ENCODE measurements around the gene SPOCK1.
"Not testable (repeated sequence)": the region's sequence is repeated elsewhere in the genome, so short reads cannot be mapped to it uniquely, and the experiment has no call there.

Gene SPOCK1

DNA sequence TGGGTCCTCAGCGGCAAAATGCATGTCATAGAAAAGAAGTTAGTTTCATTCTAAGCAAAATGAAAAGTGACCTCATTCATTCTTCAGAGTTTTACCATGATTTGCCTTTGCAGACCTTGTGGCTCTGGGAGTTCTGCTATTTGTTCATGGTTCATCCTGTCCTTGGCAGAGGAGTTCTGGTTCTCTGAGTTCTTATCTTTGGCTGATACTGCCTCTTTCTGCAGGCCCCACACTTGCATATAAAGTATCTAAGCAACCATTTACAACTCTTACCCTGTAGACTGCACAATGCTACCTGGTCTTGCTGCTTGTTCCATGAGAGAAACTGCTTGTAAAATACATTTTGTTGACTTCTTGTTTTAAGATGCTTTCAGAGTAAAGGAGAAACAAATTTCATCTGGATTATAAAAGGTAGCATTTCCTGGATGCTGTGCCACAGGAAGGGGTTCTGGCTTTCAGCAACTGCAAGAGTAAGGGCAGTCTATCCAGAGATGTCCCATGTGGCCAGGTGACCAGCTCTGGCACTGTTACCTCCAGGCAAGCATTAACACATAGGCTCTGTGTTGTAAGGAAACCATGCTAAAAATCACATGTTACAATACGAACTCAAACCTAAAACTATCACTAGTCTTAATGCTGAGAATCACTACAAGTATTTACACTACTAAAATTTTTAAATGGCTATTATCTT, 513.2 kb downstream of the SPOCK1 start:
- DNase-seq: no peak

DNA sequence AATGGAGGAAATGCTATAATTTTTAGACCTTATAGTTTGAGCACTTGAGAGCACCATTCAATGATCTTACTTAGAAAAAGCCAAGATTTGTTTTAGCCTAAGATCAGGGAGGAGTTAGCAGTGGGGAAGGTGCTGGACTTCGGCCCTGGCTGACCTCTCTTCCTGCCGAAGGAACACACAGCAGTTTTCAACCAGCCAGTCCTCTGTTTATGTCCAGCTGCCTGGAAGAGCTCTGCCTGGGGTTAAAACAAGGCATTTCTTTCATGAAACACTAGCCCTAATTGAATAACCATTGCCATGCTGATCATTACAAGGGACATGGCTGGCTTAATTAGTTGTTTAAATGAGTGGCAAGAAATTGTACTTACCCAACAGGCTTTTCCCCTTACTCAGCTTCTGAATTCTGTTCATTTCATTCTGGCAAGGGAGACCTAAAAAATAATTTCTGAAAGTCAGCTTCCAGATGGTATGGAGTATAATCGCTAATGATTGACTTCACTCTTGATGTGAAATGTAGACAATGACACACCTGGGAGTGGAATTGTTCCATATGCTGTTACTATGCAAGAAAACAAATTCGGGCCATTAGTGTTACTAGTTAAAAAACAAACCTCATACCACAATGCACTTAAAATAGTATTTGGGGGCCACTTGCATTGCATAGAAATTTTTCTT, 514.2 kb downstream of the SPOCK1 start:
- no peak for DNase-seq

DNA sequence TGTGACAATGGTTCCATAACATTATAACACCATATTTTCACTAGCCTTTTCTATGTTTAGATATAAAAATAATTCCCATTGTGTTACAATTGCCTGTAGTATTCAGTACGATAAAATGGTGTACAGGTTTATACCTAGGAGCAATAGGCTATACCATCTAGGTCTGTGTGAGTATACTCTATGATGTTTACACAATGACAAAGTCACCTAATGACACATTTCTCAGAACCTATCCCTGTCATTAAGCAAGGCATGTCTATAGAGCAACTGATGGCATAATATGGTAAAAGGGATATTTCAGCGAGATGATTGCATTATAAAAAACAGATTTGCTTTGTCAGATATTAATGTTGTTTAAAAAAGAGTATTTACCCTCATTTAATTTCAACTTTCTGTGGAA, 517.2 kb downstream of the SPOCK1 start:
- no peak for DNase-seq

DNA sequence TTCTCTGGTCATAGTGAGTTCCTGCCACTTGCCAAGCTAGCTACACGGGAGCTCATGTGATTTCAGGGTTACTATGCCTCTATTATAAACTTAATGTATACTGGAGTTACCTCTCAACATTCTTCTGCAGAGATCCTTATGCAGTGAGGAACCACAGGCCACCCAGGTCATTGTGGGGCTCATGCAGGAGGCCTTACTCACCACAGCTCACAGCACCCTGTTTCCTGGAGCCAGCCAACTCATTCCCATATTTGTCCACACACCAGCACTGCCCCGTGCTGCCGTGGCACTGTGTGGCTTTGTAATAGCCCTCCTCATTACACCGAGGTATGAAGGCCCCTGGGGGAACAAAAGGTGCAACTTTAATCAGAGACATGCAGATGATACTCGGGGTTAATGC, 520.0 kb downstream of the SPOCK1 start:
- DNase-seq: no peak

DNA sequence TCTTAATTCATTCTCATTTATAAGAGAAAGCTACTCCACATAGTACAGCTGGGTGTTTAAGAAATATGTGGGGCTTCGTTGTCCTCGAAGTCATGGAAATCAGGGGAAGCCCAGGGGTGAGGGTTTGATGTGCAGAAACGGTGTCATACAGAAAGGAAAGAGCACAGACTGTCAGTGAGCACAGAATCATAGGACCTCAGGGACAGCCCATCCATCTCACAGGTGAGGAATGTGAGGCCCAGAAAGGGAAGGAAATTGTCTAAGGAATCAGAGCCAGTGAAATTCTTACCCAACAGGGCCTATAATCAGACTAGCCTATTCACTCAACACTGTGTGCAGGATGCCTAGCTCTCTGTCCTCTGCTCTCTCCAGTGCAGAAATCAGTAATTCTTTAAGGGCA, 535.6 kb downstream of the SPOCK1 start:
- no peak for DNase-seq

DNA sequence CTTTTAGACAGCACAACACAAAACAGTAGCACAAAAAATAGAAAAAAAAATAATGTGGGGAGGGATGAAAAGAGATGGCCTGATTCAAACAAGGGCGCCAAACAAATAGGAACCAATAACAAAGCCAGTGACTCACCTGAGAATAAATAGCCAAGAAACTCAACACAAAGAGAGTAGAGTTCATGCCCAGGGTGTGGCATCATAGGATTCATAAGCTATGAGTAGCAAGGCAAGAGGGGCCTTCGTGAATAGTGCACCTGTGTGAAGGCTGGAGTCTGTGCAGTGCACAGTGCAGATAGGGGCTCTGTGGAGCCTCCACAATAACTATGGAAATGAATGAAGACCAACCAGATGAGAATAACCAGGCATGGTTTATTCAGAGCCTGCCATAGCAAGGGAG, 541.7 kb downstream of the SPOCK1 start:
- no peak for DNase-seq

DNA sequence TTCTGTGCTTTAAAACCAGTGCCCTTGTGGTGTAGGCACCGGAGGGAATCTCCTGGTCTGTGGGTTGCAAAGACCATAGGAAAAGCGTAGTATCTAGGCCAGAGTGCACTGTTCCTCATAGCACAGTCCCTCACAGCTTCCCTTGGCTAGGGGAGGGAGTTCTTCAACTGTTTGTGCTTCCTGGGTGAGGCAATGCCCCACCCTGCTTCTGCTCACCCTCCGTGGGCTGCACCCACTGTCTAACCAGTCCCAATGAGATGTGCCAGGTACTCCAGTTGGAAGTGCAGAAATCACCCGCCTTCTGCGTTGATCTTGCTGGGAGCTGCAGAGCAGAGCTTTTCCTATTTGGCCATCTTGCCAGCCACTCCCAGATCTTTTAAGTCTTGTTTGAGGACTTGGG, 545.0 kb downstream of the SPOCK1 start:
- DNase-seq: not testable (repeated sequence)

DNA sequence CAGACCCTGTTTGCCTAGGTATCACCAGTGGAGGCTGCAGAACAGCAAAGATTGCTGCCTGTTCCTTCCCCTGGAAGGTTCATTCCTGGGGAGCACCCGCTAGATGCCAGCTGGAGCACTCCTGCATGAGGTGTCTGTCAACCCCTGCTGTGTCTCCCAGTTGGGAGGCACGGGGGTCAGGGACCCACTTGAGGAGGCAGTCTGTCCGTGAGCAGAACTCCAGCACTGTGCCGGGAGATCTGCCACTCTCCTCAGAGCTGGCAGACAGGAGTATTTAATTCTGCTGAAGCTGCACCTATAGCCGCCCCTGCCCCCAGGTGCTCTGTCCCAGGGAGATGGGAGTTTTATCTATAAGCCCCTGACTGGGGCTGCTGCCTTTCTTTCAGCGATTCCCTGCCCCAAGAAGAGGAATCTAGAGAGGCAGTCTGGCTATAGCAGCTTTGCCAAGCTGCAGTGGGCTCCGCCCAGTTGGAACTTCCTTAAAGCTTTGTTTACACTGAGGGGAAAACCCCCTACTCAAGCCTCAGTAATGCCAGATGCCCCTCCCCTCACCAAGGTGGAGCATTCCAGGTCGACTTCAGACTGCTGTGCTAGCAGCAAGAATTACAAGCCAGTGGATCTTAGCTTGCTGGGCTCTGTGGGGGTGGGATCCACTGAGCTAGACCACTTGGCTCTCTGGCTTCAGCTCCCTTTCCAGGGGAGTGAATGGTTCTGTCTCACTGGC, 545.6 kb downstream of the SPOCK1 start:
- not testable (repeated sequence) for DNase-seq

DNA sequence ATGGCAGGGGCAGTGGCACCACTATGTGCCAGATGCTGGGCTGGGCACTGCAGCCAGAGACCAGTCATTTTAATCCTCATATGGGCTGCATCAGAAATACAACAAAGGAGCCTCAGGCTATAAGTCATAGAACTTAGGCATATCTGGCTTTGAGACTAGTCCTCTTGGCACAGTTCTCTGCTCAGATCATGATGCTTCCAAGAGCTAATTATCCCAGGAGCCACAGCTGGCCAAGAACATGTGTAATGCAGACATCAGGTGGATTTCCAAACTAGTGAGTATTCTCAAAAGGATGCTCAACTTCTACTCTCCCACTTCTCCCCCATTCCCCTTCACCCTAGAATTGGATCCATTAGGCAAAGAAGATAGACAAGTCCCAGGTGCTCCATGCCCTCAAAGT, 571.6 kb downstream of the SPOCK1 start:
- no peak for DNase-seq

DNA sequence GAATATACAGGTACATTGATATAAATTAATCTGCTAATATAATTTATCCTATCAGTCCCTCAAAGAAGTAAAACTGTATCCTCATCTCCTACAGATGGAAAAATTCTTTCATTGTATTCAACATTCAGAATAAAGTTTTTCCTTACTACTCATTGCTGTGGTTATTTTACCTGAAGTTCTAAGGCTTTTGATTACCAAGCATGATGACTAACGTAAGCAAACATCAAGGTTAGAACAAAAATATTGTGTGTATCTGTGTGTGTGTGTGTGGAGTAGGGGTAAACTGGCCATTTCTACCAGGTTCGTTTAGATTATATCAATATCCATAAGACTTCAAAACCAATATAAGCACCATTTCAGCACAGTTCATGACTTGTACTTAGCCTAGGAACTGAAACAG, 573.1 kb downstream of the SPOCK1 start:
- DNase-seq: no peak
